GM12875 (cell line): ENCODE data around the gene ST6GALNAC3.

Experiments
- H3K4me3 ChIP-seq: one replicate; pipeline ENCODE4 v1.5.1; 2011; ENCODE audit warnings: low read depth, low read length, control low read depth
- CTCF ChIP-seq: IDR thresholded peaks from 2 replicates; pipeline ENCODE4 v1.5.1; 2011; ENCODE audit warnings: low read depth, mild to moderate bottlenecking, control low read depth, inconsistent platforms, low read length, moderate library complexity, borderline replicate concordance; ENCODE audit not compliant: insufficient read depth

ST6GALNAC3 gene

GRCh38 chr1:76390456-76390855 lies 315.9 kb downstream of the ST6GALNAC3 start:
- TF ChIP-seq CTCF = no peak
- no peak overlapping the region for H3K4me3 ChIP-seq

GRCh38 chr1:76395059-76395458 lies 320.5 kb downstream of the ST6GALNAC3 start:
- no peak for TF ChIP-seq CTCF
- no peak overlapping the region for H3K4me3 ChIP-seq

GRCh38 chr1:76402128-76402527 lies 327.6 kb downstream of the ST6GALNAC3 start:
- no peak overlapping the region for H3K4me3 ChIP-seq

GRCh38 chr1:76408303-76408702 lies 333.8 kb downstream of the ST6GALNAC3 start:
- no peak overlapping the region for H3K4me3 ChIP-seq
- no peak for TF ChIP-seq CTCF

More at GRCh38 chr1:76402128-76402527, 327.6 kb downstream of the ST6GALNAC3 start:
- no peak for TF ChIP-seq CTCF

- no peak for TF ChIP-seq CTCF
- H3K4me3 ChIP-seq = no peak overlapping the region
Observed at GRCh38 chr1:76410499-76410898, 336.0 kb downstream of the ST6GALNAC3 start.

GRCh38 chr1:76418531-76418930 lies 344.0 kb downstream of the ST6GALNAC3 start:
- H3K4me3 ChIP-seq = no peak overlapping the region
- TF ChIP-seq CTCF = no peak

GRCh38 chr1:76419603-76420002 lies 345.1 kb downstream of the ST6GALNAC3 start:
- TF ChIP-seq CTCF = no peak
- H3K4me3 ChIP-seq = no peak overlapping the region
